HG02973 (cell line): ENCODE data around the gene DENR.

Experiments used
- ATAC-seq: cut with Tn5 transposase; IDR thresholded peaks from one replicate; pipeline ENCODE4 v1.9.1; 2021; ENCODE audit warnings: moderate library complexity; ENCODE audit not compliant: unreplicated experiment

DENR gene

GRCh38 chr12:122813310-122813713 is 60.7 kb downstream of the DENR start:
- no peak for ATAC-seq

- ATAC-seq = no peak
Observed at GRCh38 chr12:122819209-122819785, 66.7 kb downstream of the DENR start.

- ATAC-seq = no peak
Observed at GRCh38 chr12:122820138-122820537, 67.5 kb downstream of the DENR start.
